ENCODE results near the gene CLEC20A.

Gene CLEC20A

DNA sequence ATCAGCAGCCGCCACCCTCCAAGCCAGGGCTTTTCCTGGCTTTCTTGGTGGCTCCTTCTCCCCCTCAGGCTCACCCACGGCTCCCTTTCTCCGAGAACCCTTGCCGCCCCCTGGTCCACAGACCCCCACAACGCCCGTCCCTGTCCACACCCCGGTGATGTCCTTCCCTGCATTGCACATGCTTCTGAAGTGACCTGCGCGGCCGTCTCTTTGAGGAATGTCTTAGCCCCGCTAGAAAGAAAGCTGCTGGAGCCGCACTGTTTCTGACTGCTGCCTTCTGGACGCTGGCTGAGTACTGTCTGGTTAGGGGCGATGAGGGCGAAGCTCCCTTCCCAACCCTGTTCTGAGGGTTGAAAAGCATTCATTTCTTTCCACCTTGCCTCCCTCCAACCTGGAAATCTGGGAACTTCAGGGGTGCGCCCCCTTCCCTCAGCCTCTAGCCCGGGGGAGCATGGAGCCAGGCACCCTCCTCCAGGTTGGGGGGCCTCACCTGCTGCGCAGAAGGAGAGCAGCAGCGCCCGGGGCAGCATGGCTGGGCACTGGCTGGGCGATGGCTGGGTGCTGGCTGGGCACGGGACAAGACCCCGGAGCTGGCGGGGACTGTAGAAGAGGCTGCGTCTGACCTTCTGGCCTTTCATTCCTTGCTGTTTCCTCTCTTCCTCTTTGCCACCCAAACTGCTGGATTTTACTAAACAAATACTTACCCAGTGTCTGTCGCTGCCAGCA is at the start of gene CLEC20A:
CLEC20A (minus strand) TSS at position 555 of the 726 bp plus-strand sequence; CDS start at position 530, 25 bp downstream.
- in situ Hi-C loops (cut with MboI; ENCODE audit: low sequenced_read_pairs) = no loop called here

DNA sequence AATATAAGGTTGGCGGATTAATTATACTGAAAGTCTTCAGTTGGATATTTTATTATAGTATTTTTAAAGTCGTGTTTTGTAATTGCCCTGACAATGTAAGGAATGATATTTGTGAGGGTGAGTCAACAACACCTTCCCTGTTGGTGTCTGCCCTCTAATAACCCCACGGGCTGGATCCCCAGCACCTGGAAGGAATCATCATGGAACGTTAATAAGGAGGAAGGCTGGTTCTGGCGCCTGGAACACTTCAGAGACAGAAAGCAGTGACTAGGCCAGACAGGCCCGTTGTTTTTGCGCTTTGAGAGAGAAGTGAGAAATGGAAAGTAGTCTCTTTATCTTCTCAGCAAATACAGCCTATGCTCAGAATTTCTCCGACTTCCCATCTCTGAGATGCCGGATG is 47.8 kb upstream of the CLEC20A start:
- in situ Hi-C loops (cut with MboI; ENCODE audit: low sequenced_read_pairs) = no loop called here

DNA sequence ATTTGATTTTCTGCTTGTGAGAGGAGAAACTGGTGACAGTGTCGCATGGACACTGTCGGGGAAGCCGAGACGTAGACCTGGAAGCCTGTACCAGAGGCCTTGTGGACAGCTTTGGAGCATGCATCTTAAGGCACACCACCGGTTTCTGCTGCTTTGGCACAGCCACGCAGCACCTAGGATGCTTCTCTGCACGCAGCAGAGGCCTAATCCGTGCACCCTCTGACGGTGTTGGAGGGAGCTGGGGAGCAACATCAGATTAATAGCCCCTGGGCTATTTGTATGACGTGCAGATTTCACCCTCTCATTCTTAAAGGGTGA is 46.5 kb upstream of the CLEC20A start:
- in situ Hi-C loops (cut with MboI; ENCODE audit: low sequenced_read_pairs) = no loop called here

DNA sequence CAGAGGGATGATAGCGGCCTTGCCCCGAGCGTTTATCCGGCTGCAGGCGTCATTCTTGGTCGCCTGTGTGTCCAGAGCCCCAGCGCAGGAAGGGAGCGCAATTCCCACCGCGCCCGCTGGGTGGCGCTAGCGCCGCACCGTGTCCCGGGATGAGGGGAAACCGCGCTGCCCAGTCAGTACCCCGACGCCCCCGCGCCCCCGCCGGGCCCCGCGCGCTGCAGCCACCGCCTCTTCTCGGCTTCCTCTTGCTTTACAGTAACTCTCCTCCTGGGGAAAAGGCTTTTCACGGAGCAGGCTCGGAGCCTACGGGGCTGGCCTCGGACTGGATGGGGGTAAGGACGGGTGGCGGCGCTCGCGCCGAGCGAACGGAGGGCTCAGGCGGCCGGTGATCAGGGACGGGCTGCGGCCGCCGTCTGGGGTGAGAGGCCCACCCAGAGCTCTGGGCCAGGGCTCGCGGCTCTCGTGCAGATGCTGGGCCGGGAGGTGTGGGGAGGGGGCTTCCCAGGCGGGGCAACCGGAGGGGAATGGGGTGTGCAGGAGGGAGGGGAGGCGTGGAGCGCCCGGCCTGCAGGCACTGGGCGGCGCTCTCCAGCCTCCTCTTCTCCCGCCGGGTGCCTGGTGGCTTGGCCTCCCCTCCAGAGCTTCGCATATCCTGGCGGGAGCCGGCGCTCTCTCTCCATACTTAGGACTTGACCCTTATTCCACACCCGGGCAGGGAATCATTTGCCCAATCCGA is 46.0 kb upstream of the CLEC20A start:
- in situ Hi-C loops (cut with MboI; ENCODE audit: low sequenced_read_pairs) = no loop called here

DNA sequence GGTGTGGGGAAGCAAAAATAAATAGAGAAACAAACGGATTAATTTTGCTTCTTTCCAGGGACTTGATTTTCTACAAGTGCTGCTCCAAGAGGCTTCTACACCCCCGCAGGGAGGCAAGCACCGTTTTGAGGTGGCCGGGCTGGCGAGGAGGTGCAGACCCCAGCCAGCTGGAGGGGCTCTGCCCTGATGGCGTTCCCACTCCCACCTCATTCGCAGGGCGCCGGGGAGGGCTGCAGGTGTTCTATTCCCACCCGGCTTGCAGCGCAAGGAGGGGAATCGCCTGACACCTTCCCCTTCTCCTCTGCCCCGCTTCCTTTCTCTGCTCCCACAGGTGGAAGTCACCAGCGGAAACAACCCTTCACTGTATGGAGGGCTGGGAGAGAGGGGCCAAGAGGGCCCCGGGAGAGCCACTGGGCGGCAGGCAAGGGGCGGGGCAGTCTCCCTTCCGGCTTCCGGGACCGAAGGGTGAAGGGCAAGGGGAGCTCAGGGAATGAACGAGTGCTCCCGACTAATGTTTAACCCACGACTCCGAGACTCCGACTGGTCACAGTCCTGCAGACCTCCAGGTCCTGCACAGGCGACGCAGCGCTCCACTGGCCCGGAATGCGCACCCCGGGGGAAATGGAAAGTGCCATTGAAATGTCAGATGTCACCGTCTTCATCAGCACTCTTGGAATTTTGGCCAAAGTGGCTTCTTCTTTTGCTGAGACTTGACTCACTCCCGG is 45.2 kb upstream of the CLEC20A start:
- in situ Hi-C loops (cut with MboI; ENCODE audit: low sequenced_read_pairs) = no loop called here

DNA sequence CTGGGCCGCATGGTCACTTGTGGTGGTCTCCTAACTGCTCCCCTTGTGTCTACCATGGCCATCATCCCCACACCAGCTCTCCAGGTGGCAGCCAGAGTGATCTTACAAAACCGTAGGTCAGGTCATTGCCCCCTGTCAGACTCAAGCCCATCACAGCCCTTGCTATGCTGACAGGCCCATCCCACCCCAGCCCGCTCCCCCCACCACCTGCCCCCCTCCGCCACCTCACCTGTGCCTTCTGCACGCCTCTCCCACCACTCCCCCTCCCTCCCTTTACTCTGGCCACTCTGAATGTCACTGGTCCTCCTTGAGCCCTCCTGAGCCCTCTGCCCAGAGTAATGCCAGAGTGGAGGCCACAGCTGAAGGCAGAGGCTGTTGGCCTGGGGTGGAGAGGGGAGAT is 44.6 kb upstream of the CLEC20A start:
- in situ Hi-C loops (cut with MboI; ENCODE audit: low sequenced_read_pairs) = no loop called here

DNA sequence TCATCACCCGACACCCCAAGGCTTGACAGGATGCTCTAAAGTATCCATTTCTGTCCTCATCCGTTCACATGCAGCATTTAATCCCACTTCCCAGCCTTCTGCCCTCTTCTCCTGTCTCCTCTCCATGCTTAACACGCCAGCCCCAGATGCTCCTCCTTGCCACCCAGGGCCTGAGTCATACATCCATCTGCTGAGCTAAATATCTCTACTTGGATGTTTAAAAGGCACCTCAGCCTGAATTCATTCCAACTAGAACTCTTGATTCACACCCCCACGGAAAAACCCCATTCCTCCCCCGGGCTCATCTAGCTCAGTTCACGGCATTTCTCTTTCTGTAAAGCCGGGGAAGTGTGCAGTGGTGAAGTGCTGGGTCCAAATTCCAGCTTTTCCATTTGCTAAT is 43.9 kb upstream of the CLEC20A start:
- in situ Hi-C loops (cut with MboI; ENCODE audit: low sequenced_read_pairs) = no loop called here

DNA sequence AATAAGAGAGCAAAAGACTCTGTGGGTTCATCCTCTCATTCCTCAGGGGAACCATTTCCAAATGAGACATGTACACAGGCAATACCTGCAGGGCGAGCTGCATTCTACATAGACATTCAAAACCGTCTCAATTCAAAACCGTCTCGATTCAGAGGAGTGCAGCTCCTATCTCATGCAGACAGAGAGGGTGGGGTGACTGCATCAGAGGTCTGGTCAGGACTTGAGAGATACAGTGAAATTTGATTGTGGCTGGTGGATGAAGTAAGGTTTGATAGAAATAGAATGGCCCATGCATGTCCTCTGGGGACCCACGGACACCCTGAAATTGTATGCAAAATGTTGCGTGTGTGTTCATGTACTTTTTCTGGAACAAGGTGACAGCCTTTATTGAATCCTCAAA is 43.4 kb upstream of the CLEC20A start:
- in situ Hi-C loops (cut with MboI; ENCODE audit: low sequenced_read_pairs) = no loop called here

DNA sequence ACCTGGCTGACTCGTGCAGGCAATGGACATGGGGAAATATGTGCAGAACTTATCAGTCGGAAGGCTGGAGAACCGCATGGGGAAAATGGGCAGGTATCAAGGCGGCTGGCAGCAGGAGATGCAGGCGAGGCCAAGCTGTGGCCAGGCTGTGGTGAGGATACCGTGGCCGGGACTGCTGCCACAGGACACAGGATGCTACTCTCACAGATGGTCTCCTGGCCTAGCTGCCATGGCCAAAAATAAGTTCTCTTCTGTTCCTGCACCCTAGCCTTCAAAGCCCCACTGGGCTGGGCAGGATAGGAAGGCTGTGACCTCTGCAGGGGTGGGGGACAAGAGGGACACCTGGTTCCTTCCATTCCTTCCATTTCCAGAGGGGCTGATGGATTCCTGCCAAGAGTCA is 42.5 kb upstream of the CLEC20A start:
- in situ Hi-C loops (cut with MboI; ENCODE audit: low sequenced_read_pairs) = no loop called here

DNA sequence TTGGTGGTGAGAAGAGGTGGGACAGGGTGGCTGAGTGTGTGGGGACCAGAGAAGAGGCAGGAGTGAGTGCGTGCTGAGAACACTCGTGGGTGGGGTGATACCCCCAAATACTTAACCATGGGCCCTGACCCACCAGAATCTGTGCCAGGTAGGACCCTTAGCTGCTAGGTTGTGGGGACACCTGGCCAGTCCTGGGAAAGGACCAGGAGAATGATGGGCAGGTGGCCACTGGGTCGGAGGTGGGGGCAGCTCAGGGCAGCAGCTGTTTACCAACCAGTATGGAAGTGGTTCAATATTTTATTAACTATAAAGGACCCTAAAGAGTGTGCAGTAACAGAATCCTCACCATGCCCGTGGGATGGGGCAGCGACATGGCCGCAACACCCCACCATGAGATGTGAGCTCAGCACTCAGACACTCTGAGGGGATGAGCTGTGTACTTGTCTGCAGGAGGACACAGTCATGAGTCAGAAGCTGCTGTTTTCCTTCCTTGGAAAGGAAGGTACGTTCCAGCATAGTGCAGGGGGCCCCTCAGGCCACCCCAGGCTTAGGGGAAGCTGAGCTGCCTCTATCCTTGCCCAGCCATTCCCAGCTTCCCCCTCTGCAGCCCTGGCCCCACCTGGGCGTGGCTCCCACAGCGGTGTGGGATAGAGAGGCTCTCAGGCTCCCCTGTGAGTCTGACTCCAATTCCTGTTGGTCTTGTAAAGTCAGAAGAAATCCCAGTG is 41.6 kb upstream of the CLEC20A start:
- in situ Hi-C loops (cut with MboI; ENCODE audit: low sequenced_read_pairs) = no loop called here

DNA sequence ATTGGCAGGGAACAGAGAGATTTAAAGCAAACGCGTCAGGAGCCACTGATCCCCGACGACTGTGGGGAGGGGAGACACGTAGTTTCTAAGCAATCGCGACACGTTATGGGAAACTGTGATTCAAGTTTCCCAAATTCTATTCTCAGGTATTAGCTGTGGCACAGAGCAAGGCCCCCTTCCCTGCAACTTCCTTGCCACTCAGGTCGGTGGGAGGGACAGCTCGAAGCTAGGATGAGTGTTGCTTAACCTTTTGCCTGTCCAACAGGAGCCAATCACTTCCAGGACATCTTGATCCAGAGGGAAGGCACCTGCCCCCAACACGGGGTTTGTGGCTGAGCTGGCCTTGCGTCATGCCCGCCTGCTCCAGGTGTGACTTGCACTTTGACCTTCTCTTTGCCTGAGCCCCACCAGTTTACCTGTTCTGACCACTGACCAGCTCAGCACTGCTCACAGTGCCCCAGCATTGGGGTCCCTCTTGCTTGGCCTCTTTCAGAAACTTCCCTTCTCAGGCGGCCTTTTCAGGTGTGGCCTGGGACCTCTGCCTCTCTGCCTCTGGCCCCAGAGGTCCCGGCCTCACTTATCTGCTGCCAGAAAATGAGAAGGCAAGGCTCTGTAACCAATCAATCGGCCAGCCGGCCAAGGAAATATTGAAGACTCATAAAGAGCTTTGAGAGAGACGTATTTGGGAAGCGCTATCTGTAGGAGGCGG is 40.8 kb upstream of the CLEC20A start:
- in situ Hi-C loops (cut with MboI; ENCODE audit: low sequenced_read_pairs) = no loop called here

DNA sequence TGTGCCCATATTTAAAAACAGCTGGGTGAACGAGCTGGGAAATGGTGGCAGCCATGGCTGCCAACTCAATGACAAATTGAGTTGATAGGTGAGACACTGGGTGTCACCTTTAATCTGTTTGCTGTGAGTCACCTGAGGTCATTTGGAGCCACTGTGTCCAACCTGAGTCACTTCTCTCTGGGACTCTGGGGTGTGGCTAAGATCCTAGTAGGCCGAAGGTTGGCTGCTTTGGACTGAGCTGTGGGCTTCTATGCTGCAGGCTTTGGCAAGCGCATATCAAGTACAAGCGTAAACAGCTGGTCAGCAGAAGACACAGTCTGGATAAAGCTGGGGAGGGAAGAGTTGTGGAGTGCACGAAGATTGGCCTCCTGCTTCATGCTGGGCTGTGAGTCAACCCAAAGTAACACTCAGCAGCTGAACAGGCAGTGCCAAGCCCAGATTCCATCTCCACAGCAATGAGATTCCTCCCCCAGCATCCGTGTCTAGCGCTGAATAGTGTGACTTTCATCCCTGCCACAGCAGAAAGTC is 40.1 kb upstream of the CLEC20A start:
- in situ Hi-C loops (cut with MboI; ENCODE audit: low sequenced_read_pairs) = no loop called here

DNA sequence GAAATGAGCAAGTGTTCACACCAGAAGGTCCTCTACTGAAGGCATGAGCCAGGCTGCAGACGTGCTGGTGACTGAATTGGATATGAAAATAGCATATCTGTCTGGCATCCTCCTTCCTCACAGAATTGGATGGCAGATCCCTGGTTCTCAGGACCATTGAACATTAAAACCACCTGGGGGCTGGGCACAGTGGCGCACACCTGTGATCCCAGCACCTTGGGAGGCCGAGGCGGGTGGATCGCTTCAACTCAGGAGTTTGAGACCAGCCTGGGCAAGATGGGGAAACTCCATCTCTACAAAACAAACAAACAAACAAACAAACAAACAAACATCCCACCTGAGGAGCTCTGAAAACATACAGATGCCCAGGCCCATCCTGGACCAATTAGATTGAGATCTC is 39.6 kb upstream of the CLEC20A start:
- in situ Hi-C loops (cut with MboI; ENCODE audit: low sequenced_read_pairs) = no loop called here

DNA sequence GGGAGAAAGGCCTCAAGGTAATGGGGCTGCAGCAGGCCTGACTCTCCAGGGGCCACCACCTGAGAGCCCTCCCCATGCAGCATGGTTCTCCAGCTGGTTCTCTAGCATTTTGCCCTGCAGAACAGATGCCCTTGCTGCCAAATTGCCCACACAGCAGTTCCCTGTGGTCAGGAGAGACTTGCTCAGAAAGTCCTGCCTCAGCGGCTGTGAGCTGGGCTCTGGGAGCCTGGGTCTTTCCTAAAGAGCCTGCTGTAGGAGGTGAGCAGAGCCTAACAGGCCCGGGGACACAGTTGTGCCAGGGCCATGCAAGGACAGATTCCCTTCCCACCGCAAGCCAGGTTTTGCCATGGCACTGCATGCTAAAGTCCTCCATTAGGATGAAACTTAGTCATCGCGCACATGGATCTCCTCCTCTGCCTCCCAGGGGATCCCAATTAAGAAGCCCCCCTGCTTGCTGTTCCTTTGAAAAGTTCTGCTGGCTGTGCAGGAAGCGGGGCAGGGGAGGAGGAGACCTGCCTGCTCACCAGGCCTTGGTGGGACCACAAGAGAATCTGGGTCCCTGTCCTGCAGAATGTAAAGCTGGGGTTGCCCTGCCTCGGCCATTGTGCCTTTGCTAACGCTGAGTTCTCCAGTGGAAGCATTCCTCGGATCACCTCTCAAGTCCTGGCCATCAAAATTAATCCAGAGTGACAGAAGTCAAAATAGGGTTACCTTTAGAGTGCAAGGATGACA is 37.5 kb upstream of the CLEC20A start:
- in situ Hi-C loops (cut with MboI; ENCODE audit: low sequenced_read_pairs) = no loop called here

DNA sequence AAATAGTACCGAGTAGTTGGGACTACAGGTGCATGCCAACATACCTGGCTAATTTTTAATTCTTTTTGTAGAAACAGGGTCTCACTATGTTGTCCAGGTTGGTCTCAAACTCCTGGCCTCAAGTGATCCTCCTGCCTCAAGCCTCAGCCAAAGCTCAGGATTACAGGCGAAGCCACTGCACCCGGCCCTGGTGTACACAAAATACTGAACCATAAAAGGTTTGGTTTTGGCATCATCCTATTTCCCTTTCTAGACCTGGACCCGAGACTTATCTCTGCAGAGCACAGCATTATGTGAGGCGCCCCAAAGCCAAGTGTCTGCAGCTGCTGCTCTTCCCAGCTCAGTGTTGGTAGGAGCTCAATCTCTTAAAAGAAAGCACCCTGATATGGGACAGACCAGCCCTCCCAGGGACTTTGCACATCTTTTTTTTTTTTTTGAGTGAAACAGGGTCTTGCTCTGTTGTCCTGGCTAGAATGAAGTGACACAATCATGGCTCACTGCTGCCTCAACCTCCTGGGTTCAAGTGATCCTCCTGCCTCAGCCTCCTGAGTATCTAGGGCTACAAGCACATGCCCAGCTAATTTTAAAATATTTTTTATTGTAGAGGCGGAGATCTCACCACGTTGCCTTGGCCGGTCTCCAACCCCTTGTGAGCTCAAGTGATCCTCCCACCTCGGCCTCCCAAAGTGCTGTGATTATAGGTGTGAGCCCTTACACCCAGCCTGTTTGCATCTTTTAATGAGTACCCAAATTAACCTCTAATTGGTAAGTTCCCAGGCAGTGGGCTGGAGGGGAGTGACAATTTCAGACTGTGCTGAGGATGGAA is 36.6 kb upstream of the CLEC20A start:
- in situ Hi-C loops (cut with MboI; ENCODE audit: low sequenced_read_pairs) = no loop called here

DNA sequence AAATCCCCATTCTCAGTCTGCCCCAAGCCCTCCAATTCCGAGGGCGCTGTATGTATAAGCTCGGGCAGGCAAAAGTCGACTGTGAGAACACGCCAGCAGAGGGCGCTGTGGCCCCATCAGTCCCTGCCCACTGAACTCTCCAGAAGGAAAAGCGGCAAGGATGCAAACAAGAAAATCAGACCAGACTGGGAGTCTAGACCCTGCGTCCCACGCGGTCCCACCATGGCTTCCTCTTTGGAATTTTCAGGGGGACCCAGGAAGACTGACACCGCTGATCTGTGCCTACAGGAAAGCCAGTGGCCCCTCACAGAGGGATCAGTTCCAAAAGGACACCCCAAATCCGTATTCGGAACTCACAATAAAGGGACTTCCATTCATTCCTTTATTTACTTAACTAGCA is 35.6 kb upstream of the CLEC20A start:
- in situ Hi-C loops (cut with MboI; ENCODE audit: low sequenced_read_pairs) = no loop called here

DNA sequence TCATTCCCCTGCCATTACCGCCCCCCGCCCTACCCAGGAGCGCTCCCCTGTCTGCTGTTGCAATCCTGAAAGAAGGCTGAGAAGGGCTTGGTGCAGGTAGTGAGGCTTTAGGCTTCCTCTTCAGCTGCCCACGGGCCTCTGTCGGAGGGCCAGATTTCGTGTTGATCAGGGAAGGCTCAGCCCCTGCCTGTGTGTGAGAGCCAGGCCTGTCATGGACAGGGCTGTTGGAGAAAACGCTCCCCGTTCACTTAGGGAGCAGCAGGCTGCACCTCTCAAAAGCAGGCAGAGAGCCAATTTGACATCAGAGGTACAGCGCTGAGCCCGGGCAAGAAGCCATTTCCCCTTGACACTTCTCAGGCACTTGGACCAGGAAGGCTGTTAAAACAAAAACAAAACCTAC is 35.1 kb upstream of the CLEC20A start:
- in situ Hi-C loops (cut with MboI; ENCODE audit: low sequenced_read_pairs) = no loop called here

DNA sequence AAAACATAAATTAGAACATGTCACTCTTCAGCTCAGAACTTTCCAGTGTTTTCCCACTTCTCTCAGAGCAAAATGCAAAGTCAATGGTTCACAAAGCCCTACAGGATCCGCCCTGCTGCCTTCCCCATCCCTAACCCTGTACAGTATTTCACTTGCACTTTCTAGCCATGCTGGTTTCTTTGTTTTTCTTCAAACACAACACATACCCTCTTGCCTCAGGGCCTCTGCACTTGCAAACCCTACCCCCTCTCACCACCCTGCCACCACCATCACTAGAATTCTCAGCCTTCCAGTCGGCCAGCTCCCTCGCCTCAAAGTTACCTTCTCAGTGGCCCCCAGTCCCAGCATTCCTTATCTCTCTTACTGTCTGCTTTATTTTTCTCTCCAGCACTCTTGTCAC is 33.7 kb upstream of the CLEC20A start:
- in situ Hi-C loops (cut with MboI; ENCODE audit: low sequenced_read_pairs) = no loop called here

DNA sequence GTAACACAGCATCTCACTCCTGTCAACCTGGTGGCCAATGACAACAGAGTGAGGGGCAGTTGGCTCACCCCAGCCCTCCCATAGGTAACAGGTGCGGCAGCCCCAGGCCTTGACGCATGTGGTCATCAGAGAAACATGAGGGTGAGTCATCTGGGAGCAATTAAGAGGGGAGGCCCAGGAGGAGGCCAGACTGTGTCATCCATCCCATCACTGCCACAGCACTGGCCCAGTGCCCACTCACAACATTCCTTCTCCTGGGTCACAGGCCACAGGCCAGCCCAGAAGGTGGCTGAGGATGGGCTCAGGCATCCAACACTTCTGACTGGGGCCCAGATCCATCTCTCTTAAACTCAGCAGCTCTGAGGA is 33.3 kb upstream of the CLEC20A start:
- in situ Hi-C loops (cut with MboI; ENCODE audit: low sequenced_read_pairs) = no loop called here
